Stimulated activated CD4-positive, alpha-beta T cell treated with anti-CD3 and anti-CD28 coated beads, Interleukin-15, amount 100 ng/mL, for 1 hour (primary cell): ENCODE results near the gene TMEM37.

ENCODE experiments used
- DNase-seq, 2 donors: peaks; one replicate each; pipeline ENCODE4 v3.0.0-alpha.2; 2020; ENCODE audit warnings: low read depth in 1 of 2, low spot score in 1 of 2

TMEM37 gene

GRCh38 chr2:119477113-119477505 lies 45.5 kb downstream of the TMEM37 start:
- DNase-seq, result no peak

GRCh38 chr2:119478188-119478977 lies 46.7 kb downstream of the TMEM37 start:
- no peak for DNase-seq

DNA sequence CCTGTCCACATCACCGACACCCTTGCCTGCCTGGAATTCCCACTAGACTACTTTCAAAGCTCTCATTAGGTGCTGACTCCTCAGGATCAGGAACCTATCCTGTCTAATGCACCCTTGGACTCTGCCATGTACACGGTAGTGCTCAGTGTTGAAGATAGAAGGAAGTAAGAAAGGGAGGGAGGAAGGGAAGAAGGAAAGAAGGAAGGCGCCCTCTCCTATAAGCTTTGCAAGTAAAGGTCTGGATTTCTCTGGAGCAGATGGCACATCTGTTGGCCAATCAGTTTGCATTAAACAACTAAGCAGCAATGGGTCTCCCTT lies 47.3 kb downstream of the TMEM37 start:
- DNase-seq, result no peak

DNA sequence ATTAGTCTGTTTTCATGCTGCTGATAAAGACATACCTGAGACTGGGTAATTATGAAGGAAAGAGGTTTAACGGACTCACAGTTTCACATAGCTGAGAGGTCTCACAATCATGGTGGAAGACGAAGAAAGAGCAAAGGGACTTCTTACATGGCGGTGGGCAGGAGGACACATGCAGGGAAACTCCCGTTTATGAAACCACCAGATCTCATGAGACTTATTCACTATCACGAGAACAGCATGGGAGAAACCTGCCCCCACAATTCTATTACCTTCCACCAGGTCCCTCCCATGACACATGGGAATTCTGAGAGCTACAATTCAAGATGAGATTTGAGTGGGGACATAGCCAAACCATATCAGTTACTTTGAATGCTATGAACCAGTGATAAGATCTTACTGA lies 48.5 kb downstream of the TMEM37 start:
- no peak for DNase-seq

DNA sequence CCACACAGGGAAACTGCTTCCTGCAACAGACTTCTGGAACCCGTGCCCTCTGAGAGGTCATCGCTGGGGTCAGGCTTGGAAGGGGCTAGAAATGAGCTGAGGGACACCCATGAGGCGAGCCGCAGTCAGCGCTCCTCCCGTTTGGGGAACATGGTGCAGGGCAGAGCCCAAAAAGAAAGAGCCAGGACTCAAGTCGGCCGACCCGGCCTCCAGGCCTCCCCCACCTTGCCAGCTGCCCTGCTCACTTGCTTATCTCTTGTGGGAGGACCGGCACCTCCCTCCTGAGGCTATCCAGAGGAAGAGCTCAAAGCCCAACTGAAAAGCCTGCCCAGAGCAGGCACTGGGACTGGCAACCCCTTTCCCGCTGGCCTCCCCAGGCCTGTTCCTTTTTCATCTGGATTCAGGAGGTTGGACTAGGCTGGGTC lies 49.1 kb downstream of the TMEM37 start:
- no peak for DNase-seq

- DNase-seq, result no peak
These were observed 50.1 kb downstream of the TMEM37 start for GRCh38 chr2:119481501-119482455.

GRCh38 chr2:119482481-119483394 lies 51.1 kb downstream of the TMEM37 start:
- no peak for DNase-seq

- no peak for DNase-seq
These were observed 51.7 kb downstream of the TMEM37 start for GRCh38 chr2:119483395-119483753.

- DNase-seq, result no peak
These were observed 52.5 kb downstream of the TMEM37 start for GRCh38 chr2:119483896-119484718.

DNA sequence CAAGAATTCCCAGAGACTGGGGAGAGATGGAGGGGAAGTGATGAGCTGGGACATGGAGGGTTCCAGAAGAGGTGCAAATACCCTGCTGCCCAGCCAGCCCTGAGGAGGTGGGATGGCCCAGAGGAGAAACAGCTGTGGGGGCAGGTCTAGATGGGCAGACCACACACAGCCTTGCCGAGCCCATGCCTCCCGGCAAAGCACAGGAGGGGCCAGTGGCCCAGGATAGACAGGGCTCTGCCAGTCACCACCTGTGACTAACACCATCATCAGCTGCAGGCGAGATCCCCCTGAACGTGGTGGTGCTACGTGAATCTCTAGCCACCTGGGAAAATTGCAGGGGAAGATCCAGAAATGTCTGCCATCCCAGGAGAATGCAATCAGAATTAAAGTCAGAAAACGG lies 53.2 kb downstream of the TMEM37 start:
- DNase-seq, result no peak

DNA sequence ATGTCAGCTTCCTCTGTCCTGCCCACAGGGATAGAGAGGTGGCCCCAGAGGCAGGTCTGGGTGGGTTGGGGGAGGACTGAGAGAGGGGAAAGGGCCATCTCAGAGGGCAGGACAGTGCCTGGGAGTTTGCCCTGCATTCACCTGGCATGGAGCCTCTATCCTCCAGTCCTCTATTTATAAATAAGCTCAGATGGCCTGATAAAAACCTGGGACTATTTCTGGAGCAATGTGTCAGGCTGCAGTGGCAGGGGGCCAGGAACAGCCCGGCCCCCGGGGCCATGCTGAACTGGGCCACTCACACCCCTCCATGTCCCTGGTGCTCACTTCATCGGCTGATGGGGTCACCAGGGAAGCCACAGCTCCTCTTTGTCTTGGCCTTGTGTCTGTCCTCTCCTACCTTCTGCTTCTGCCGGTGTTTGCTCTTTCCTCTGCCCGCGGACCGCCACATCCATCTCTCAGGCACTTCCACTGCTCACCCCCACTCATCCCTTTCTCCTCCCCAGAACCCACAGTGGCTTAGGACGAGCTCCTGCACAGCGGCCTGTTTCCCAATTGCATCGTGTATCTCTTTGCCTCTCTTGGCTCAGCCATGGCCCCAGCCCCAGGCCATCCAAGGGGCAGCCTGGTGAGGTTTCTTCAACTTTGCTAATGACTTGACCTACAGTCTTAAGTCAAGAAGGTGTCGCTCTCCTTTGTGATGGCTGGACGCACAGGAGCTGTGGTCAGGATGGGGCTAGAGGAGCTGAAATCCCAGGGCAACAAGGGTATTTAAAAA lies 53.9 kb downstream of the TMEM37 start:
- DNase-seq, result no peak

- no peak for DNase-seq
These were observed 54.7 kb downstream of the TMEM37 start for GRCh38 chr2:119486196-119486827.

DNA sequence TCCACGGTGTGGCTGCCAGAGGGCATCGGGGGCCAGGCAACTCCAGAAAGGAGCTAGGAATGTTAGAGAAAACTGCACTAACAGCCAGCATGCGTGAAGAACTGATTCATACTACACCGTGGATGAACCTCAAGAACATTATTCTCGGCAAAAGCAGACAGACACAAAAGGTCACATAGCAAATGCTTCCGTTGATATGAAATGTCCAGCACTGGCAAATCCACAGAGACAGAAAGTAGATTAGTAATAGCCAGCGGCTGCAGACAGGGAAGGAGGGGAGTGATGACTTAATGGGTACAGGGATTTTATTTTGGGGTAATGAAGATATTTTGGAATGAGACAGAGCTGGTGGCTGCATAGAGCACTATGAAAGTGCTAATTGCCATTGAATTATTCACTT lies 55.2 kb downstream of the TMEM37 start:
- DNase-seq, result no peak

GRCh38 chr2:119487434-119488244 lies 56.0 kb downstream of the TMEM37 start:
- no peak for DNase-seq
